ENCODE data around the gene LRRK1.

DNA sequence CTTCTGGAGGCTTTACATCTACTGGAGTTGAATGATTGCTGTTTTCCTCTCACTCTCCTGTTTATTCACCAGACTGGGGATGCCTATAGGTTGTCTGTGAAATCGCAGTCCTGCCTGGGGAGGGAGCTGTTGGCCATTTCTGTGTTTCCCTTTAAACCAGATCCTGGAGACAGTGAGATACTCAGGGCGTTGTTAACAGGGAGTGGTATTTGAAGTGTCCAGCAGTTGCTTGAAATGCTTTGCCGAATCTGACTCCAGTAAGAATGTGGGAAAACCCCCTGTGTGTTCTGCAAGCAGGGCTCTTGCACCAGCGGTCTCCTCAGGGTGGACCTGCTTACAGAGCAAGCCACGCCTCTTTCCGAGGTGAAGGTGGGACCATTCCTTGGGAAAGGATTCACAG lies 4.3 kb upstream of the LRRK1 start:
- TF ChIP-seq, protein P1, sequence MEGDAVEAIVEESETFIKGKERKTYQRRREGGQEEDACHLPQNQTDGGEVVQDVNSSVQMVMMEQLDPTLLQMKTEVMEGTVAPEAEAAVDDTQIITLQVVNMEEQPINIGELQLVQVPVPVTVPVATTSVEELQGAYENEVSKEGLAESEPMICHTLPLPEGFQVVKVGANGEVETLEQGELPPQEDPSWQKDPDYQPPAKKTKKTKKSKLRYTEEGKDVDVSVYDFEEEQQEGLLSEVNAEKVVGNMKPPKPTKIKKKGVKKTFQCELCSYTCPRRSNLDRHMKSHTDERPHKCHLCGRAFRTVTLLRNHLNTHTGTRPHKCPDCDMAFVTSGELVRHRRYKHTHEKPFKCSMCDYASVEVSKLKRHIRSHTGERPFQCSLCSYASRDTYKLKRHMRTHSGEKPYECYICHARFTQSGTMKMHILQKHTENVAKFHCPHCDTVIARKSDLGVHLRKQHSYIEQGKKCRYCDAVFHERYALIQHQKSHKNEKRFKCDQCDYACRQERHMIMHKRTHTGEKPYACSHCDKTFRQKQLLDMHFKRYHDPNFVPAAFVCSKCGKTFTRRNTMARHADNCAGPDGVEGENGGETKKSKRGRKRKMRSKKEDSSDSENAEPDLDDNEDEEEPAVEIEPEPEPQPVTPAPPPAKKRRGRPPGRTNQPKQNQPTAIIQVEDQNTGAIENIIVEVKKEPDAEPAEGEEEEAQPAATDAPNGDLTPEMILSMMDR (IDR thresholded peaks at IDR 0.05) = no peak
- no peak for TF ChIP-seq POLR2A (IDR thresholded peaks at IDR 0.05)

Data from gastroesophageal sphincter (tissue), 3 donors.